IPS-20b (cell line): Measurements from ENCODE around the gene URB1.
"Not testable (repeated sequence)": the region's sequence is repeated elsewhere in the genome, so short reads cannot be mapped to it uniquely, and the experiment has no call there.

ENCODE experiments used
- H3K27ac ChIP-seq: one replicate; pipeline ENCODE4 v1.5.1; 2013; ENCODE audit warnings: low read length
- H3K27me3 ChIP-seq: 2 replicates; pipeline ENCODE4 v1.6.1; 2013; ENCODE audit warnings: mild to moderate bottlenecking, low read length, inconsistent platforms; ENCODE audit not compliant: insufficient read depth
- H3K36me3 ChIP-seq: 2 replicates; pipeline ENCODE4 v1.6.1; 2013; ENCODE audit warnings: low read depth, mild to moderate bottlenecking, inconsistent platforms, low read length, moderate library complexity; ENCODE audit not compliant: insufficient read depth
- H3K4me1 ChIP-seq: 2 replicates; pipeline ENCODE4 v1.6.1; 2013; ENCODE audit warnings: mild to moderate bottlenecking, control low read depth, inconsistent platforms, low read length, moderate library complexity; ENCODE audit not compliant: insufficient read depth
- H3K4me3 ChIP-seq: 2 replicates; pipeline ENCODE4 v1.5.1; 2013; ENCODE audit warnings: mild to moderate bottlenecking, low read length, inconsistent platforms
- H3K9ac ChIP-seq: 2 replicates; pipeline ENCODE4 v1.6.1; 2013; ENCODE audit warnings: low read depth, mild to moderate bottlenecking, inconsistent platforms, low read length, moderate library complexity
- H3K9me3 ChIP-seq: 2 replicates; pipeline ENCODE4 v1.6.1; 2013; ENCODE audit warnings: mild to moderate bottlenecking, low read depth, low read length, inconsistent platforms; ENCODE audit not compliant: insufficient read depth

The URB1 gene

GRCh38 chr21:32381571-32381970 lies 11.2 kb downstream of the URB1 start:
- H3K27me3 ChIP-seq = no peaks in the 10 kb centered on the region
- H3K4me1 ChIP-seq = 0 out of 2 replicates have a peak, but pooled peaks cover 3% of the 10 kb centered on the region
- no peaks in the 10 kb centered on the region for H3K9me3 ChIP-seq
- no peak overlapping the region for H3K4me3 ChIP-seq
- H3K9ac ChIP-seq = no peak overlapping the region
- no peak overlapping the region for H3K27ac ChIP-seq
- H3K36me3 ChIP-seq = peaks cover 88% of the 10 kb centered on the region

DNA sequence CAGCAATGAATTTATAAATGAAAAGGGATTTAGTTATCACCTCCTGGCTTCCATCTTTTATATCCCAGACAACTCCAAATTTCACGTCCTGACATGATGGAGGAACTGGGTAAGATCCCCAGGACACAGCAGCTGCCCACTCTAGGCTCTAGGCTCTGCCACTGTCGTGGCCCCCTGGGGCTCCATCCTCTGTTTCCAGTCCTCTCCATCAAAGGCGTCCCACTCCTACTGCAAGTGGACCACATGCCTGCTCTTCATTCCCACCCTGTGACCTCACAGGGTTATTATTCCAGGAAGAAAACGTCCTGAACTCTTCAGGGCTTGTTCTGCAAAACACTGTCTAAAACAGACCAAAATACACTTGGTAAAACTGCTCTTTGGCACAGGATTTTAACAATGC lies 11.9 kb downstream of the URB1 start:
- Histone ChIP-seq H3K36me3 (peaks cover 94% of the 10 kb centered on the region), H3K27me3 (no peaks in the 10 kb centered on the region)

DNA sequence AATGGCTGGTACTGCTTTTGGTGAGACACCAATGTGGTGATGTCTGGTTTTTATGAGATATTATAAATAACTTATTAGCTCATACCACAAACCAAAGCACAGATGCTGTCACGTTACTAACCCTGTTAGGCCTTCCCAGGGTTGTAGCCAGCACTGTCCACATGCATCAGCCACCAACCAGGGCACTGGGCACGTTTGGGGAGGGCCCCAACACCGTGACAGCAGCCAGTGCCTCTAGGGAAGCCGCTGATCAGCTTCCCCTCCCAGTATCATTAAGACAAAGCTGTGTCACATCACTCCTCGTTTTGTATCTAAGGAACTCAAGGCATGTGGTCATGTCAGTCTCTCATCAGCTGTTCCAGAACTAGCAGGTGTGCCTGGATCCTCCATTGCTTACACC lies 13.9 kb downstream of the URB1 start:
- H3K4me1 ChIP-seq = no peaks in the 10 kb centered on the region
- peaks cover 99% of the 10 kb centered on the region for H3K36me3 ChIP-seq
- no peak overlapping the region for H3K27ac ChIP-seq
- no peak overlapping the region for H3K4me3 ChIP-seq
- no peaks in the 10 kb centered on the region for H3K9me3 ChIP-seq
- no peak overlapping the region for H3K9ac ChIP-seq
- no peaks in the 10 kb centered on the region for H3K27me3 ChIP-seq

More for the DNA sequence above, 11.9 kb downstream of the URB1 start:
- Histone ChIP-seq H3K9me3 (no peaks in the 10 kb centered on the region), H3K4me1 (no peaks in the 10 kb centered on the region), H3K27ac (no peak overlapping the region), H3K9ac (no peak overlapping the region), H3K4me3 (no peak overlapping the region)

DNA sequence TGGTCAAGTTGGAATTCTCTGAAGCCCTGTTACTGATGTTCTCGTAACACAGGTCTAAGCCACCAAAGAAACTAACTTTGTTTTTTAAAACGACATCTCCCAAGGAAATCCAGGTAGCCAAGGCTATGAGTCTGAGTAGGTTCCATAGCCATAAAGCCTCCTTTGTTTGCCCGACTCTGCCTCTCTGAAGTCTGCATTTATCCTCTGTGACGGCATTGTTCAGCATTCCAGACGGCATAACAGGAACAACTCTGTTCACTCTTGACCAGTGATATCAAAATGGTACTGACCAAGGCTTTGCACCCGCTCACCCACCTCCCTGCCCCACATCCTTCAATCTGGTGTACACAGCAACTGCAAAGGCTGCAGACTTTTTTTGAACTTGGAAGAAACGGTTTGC lies 14.8 kb downstream of the URB1 start:
- H3K27me3 ChIP-seq = no peaks in the 10 kb centered on the region
- H3K27ac ChIP-seq = no peak overlapping the region
- H3K4me1 ChIP-seq = no peaks in the 10 kb centered on the region
- H3K9ac ChIP-seq = no peak overlapping the region
- H3K9me3 ChIP-seq = no peaks in the 10 kb centered on the region
- H3K36me3 ChIP-seq = peaks cover 99% of the 10 kb centered on the region
- H3K4me3 ChIP-seq = no peak overlapping the region

DNA sequence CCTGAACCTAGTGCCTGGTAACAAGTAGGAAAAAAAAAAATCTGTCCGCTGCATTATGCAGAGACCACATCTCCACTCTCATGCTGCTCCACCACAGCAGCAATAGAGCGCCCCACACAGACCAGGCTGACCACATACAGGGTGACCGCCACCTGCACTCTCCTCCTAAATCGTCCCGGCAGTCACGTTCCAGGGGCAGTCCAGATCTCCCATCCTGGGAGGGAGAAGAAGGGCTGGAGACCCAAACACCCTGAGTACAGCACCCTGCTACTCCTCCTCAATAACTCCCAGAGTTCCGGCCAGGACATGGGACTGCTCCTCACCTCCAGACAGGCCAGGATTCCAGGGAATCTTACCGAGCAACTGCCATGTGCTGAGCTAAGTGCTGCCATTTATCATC lies 15.3 kb downstream of the URB1 start:
- no peak overlapping the region for H3K9ac ChIP-seq
- H3K36me3 ChIP-seq = peaks cover 99% of the 10 kb centered on the region
- no peaks in the 10 kb centered on the region for H3K27me3 ChIP-seq
- H3K4me1 ChIP-seq = no peaks in the 10 kb centered on the region
- no peaks in the 10 kb centered on the region for H3K9me3 ChIP-seq
- H3K4me3 ChIP-seq = no peak overlapping the region
- H3K27ac ChIP-seq = no peak overlapping the region

- Histone ChIP-seq H3K27me3 (no peaks in the 10 kb centered on the region), H3K4me3 (no peak overlapping the region), H3K27ac (no peak overlapping the region), H3K9ac (no peak overlapping the region), H3K4me1 (no peaks in the 10 kb centered on the region), H3K36me3 (peaks cover 98% of the 10 kb centered on the region), H3K9me3 (no peaks in the 10 kb centered on the region)
Measured at GRCh38 chr21:32372755-32373154, 20.1 kb downstream of the URB1 start.

- Histone ChIP-seq H3K9me3 (no peaks in the 10 kb centered on the region), H3K9ac (no peak overlapping the region), H3K36me3 (peaks cover 98% of the 10 kb centered on the region), H3K4me1 (no peaks in the 10 kb centered on the region), H3K4me3 (no peak overlapping the region), H3K27ac (no peak overlapping the region), H3K27me3 (no peaks in the 10 kb centered on the region)
Measured at GRCh38 chr21:32371913-32372314, 20.9 kb downstream of the URB1 start.

DNA sequence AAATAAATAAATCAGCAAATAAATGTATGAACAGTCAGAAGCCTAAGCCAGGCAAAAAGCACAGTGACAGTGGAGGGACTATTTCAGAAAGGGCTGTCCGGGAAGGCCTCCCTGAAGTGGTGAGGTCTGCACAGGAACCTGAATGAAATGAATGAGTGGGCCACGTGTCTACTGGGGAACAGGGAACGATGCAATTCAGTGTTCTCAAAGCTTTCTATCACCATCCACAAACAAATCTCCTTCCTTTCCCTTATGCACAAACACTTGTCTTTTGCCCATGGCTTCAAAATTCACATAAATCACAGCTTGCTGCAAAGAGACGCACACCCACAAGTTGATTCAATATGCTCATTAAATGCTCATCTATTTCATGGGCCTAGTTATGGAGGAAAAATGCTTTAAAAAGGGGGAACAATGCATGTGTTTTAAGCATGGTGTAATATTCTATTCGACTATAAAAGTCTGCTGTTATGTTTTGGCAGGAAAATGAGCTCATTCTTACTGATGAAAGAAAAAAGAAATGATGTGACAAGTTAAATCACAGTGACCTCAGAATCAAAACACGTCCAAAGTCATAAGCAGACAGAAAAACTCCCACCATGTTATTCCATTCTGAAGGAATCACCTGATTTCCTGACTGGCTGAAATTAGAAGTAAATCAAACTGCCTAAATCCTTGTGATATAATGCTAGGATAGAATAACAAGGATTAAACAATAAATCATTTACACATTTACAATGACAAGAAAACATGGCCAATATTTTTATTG lies 21.6 kb downstream of the URB1 start:
- Histone ChIP-seq H3K27me3 (no peaks in the 10 kb centered on the region), H3K4me1 (no peaks in the 10 kb centered on the region), H3K36me3 (peaks cover 98% of the 10 kb centered on the region), H3K4me3 (no peak overlapping the region), H3K27ac (no peak overlapping the region), H3K9me3 (no peaks in the 10 kb centered on the region), H3K9ac (no peak overlapping the region)

- H3K4me3 ChIP-seq, H3K27ac ChIP-seq, H3K9me3 ChIP-seq, H3K9ac ChIP-seq, H3K4me1 ChIP-seq, H3K27me3 ChIP-seq: not testable (repeated sequence)
- peaks cover 99% of the 10 kb centered on the region for H3K36me3 ChIP-seq
Measured at GRCh38 chr21:32368961-32369360, 23.9 kb downstream of the URB1 start.

DNA sequence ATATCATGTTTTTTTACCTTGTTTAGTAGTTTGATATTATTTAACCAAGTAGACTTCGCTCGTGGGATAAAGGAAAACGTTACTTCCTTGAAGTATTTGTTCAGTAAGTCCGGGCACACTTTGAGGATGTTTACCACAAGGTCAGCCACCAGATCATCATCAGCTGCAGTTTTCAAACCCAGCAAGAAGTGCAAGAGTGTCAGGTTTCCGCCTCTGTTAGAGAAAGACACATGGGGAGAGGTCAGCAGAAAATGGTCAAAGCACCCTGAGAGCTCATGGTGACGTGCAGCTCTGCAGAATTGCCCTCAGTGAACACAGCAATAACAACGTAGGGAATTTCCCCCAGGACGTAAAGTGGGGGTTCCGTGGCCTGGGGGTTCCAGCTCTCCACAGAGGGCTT lies 24.4 kb downstream of the URB1 start:
- H3K9ac ChIP-seq = no peak overlapping the region
- no peak overlapping the region for H3K4me3 ChIP-seq
- no peaks in the 10 kb centered on the region for H3K9me3 ChIP-seq
- no peaks in the 10 kb centered on the region for H3K27me3 ChIP-seq
- H3K27ac ChIP-seq = no peak overlapping the region
- H3K36me3 ChIP-seq = peaks cover 99% of the 10 kb centered on the region
- H3K4me1 ChIP-seq = no peaks in the 10 kb centered on the region

DNA sequence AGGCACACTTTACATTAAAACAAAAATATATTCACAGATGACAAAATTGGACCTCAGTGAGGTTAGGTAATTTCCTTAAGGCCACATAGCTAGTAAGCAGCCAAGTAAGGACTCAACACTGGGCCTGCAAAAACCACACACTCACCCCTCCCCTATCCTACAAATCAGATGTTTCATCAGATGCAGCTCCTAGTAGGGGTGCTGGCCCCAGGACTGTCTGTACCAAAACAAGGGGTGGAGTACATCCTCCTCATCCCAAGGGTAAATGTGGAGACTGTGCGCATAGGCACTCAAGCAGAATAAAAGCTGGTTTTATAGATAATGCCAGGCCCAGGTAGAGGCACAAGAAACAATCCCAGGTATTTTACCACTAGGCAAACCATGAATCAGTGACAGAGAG lies 25.7 kb downstream of the URB1 start:
- Histone ChIP-seq H3K27ac (no peak overlapping the region), H3K4me1 (no peaks in the 10 kb centered on the region), H3K9ac (no peak overlapping the region), H3K4me3 (no peak overlapping the region), H3K36me3 (peaks cover 99% of the 10 kb centered on the region), H3K9me3 (no peaks in the 10 kb centered on the region), H3K27me3 (no peaks in the 10 kb centered on the region)

GRCh38 chr21:32366191-32366590 lies 26.6 kb downstream of the URB1 start:
- Histone ChIP-seq H3K27ac (no peak overlapping the region), H3K36me3 (peaks cover 99% of the 10 kb centered on the region), H3K4me3 (no peak overlapping the region), H3K27me3 (no peaks in the 10 kb centered on the region), H3K9ac (no peak overlapping the region), H3K9me3 (no peaks in the 10 kb centered on the region), H3K4me1 (no peaks in the 10 kb centered on the region)
